ENCODE results near the gene OR1M1. TPM values are rescaled to one million over a fixed set of nuclear protein-coding genes. Genes with fewer than 3 reads are reported as not detected.

OR1M1 gene, protein sequence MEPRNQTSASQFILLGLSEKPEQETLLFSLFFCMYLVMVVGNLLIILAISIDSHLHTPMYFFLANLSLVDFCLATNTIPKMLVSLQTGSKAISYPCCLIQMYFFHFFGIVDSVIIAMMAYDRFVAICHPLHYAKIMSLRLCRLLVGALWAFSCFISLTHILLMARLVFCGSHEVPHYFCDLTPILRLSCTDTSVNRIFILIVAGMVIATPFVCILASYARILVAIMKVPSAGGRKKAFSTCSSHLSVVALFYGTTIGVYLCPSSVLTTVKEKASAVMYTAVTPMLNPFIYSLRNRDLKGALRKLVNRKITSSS
- not detected in 2 replicates for total RNA-seq

DNA sequence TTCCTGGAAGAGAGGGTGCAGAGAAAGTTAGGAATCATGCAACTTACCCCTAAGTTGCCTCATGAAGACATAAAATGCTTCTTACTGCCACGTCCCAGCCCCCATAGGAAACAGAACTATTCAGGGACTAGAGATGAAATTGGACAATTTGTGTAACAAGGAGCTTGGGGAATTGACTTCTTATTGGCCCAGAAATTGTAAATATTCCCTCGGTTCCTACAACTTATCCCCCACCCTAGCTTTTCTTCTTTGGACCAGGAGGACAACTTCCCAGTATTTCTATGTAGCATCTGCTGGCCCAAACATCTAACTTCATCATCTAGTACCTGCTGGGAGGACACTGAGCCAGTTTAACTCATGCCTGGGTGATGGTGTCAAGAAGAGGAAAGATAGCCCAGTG, at the start of gene OR1M1:
Gene OR1M1, plus strand, starts transcription at position 301 of the 400 bp plus-strand sequence. CDS start 6,184 bp downstream, outside the sequence.

DNA sequence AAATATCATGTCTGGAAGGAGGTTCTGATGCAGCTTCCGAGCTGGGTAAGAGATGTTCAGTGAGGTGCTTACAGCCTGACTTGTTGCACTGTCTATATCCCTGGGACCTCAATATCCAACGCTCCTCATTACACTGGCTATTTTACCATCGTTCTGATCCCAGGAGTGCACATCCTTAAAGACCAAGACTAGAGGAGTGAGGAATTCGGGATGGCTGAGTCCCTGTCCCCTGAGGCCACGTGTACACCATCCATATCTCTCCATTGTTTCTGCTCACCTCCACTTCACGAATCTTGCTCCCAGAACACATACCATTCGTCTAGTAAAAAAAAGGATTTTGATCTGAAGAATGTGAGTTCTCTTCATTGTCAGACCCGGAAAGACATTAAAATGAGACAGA, 20.5 kb downstream of the OR1M1 start, which contains the start of gene OR7G2:
Gene OR7G2, minus strand, starts transcription at position 101 of the 400 bp plus-strand sequence. CDS start 4,232 bp downstream, outside the sequence.

DNA sequence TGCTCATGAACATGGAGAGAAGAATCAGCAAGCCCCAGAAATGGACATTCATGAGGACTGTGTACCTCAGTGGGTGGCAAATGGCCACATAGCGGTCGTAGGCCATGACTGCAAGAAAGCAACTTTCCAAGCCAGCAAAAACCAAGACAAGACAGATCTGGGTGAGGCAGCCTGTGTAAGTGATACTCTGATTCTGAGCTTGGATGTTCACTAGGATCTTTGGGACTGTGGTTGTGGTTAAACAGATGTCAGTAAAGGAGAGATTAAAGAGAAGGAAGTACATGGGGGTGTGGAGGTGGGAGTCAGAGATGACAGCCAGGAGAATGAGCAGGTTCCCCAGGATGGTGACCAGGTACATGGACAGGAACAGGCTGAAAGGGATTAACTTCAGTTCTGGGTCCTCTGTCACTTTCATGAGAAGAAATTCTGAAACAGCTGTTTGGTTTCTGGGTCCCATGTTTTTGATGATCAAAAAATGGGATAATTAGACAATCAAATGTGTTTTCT, 28.5 kb downstream of the OR1M1 start, which contains the start of gene OR7G1:
Gene OR7G1, minus strand, starts transcription at position 457 of the 507 bp plus-strand sequence. Its CDS starts 0 bp downstream, at position 457.

DNA sequence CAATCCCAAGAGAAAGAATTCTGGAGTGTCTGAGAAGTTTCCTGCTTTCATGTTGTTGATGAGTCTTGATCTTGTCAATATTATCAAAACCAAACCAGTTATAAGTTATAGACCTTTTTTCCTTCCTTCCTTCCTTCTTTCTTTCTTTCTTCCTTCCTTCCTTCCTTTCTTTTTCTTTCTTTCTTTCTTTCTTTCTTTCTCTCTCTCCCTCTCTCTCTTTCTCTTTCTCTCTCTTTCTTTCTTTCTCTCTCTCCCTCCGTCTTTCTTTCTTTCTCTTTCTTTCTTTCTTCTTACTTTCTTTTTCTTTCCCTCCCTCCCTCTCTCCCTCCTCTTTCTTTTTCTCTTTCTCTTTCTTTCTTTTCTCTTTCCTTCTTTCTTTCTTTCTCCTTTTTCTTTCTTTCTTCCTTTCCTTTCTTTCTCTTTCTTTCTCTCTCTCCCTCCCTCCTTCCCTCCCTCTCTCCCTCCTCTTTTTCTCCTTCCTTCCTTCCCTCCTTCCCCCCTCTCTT, 40.1 kb downstream of the OR1M1 start, which contains the start of gene OR7G3:
Gene OR7G3, minus strand, starts transcription at position 51 of the 506 bp plus-strand sequence. Its CDS starts 0 bp downstream, at position 51.

DNA sequence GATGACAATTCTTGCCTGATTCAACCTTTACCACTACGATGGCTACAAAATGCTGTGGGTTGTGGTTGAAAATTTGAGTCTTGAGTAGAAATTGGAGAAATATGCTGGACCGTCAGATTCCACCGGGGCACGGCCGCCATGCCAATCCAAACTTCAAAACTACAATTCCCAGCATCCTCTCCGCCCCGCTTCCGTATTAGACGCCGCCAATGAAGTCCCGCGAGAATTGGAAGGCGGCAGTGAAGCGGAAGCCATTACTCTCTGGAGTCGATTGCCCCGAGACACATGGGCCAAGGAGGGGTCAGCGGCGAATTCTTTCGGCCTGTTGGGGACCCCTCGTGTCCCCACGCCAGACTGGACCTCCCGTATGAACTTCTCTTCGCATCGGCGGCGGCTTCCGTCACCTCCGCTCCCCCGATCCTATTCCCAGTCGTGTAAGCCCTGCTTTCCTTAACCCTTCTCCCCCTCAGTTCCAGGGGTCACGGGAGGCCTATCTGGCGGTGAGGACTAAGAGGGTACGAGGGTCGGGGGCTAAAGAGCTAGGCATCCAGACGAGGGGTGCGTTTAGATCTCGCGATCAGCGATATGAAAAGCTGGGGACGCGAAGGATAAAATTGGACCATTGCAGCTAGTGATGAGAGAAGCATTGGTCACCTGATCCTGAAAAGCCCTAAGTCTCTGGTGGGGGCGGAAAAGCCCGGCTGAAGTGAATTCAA, 53.5 kb downstream of the OR1M1 start, which contains the start of gene ZNF317:
Gene ZNF317, plus strand, starts transcription at position 239 of the 716 bp plus-strand sequence. CDS start 15,620 bp downstream, outside the sequence.

Other genes starting within 250 kb of the OR1M1 start
- not detected in 2 replicates for gene MUC16, start 76.7 kb upstream of the OR1M1 start, total RNA-seq
- gene OR7G2, start 20.4 kb downstream of the OR1M1 start, total RNA-seq: not detected in 2 replicates
- gene OR7G1, start 28.7 kb downstream of the OR1M1 start, total RNA-seq: not detected in 2 replicates
- gene OR7G3, start 39.9 kb downstream of the OR1M1 start, total RNA-seq: not detected in 2 replicates
- 12.2 and 14.6 TPM in 2 replicates for gene ZNF317, start 53.3 kb downstream of the OR1M1 start, total RNA-seq
- gene OR7D2, start 91.9 kb downstream of the OR1M1 start, total RNA-seq: not detected in 2 replicates
- gene OR7D4, start 132.5 kb downstream of the OR1M1 start, total RNA-seq: not detected in 2 replicates
- not detected in 2 replicates for gene OR7E24, start 163.9 kb downstream of the OR1M1 start, total RNA-seq
- gene ZNF699, start 222.8 kb downstream of the OR1M1 start, total RNA-seq: 5.8 and 6.2 TPM in 2 replicates
- 10.7 and 11.9 TPM in 2 replicates for gene ZNF559, start 237.1 kb downstream of the OR1M1 start, total RNA-seq

Measured in epithelial cell of umbilical artery (primary cell).